22Rv1 (cell line): ENCODE measurements around the gene ADAMTS3.

Source experiments
- ZFX ChIP-seq: fragments of 450-650 bp; IDR thresholded peaks from 2 replicates; pipeline ENCODE4 v1.6.1; 2017; ENCODE audit warnings: antibody characterized with exemption, borderline replicate concordance
- TF ChIP-seq, protein P1 (sequence below): fragments of 450-650 bp; IDR thresholded peaks from 2 replicates; pipeline ENCODE4 v1.5.1; 2017; ENCODE audit warnings: mild to moderate bottlenecking

DNA sequence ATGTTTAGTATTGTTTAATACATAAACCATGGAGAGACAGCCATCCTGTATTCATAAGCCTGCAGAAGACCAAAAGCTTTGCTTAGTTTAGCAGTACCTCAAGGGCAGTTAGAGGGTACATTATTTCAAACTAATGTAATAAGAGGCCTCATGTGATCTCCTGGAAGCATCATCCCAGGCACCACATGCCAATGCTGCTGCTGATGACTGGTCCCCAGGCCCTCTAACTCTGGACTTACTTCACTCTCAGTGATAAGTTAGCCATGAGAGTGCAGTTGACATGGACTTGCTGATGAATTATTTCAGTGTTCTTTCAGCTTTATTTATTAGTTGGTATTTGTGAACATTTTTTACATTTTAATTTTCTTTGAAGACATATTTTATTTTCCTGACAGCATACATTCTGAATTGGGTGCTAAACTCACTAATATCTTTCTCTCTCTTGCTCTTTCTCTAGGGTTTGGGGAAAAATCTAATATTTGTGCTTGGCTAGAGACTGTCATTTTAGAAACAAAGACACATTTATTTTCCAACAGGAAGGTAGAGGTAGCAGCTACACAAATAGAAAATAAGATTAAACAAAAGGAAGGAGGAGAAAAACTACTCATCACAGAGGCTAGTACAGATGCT is 329.4 kb downstream of the ADAMTS3 start:
- TF ChIP-seq, protein P1, sequence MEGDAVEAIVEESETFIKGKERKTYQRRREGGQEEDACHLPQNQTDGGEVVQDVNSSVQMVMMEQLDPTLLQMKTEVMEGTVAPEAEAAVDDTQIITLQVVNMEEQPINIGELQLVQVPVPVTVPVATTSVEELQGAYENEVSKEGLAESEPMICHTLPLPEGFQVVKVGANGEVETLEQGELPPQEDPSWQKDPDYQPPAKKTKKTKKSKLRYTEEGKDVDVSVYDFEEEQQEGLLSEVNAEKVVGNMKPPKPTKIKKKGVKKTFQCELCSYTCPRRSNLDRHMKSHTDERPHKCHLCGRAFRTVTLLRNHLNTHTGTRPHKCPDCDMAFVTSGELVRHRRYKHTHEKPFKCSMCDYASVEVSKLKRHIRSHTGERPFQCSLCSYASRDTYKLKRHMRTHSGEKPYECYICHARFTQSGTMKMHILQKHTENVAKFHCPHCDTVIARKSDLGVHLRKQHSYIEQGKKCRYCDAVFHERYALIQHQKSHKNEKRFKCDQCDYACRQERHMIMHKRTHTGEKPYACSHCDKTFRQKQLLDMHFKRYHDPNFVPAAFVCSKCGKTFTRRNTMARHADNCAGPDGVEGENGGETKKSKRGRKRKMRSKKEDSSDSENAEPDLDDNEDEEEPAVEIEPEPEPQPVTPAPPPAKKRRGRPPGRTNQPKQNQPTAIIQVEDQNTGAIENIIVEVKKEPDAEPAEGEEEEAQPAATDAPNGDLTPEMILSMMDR, result no peak
- TF ChIP-seq ZFX, result no peak
